Tibial nerve (tissue), 4 donors: Measurements from ENCODE around the gene MBOAT7. TPM values are rescaled to one million over a fixed set of nuclear protein-coding genes. Genes with fewer than 3 reads are reported as not detected.
"Not testable (repeated sequence)": the region's sequence is repeated elsewhere in the genome, so short reads cannot be mapped to it uniquely, and the experiment has no call there.

Experiments
- DNase-seq, 2 donors: peaks; one replicate each; pipeline ENCODE4 v3.0.0-alpha.2; 2019; ENCODE audit warnings: low spot score in 2 of 2
- H3K27ac ChIP-seq, 4 donors: fragments of 200-600 bp; sonication (generic) in 3 of 4; one replicate each; pipeline ENCODE4 v1.5.1; 2017 to 2019; ENCODE audit warnings: mild to moderate bottlenecking in 1 of 4
- H3K27me3 ChIP-seq, 2 donors: fragments of 200-600 bp; sonication (generic) in 1 of 2; one replicate each; pipeline versions ENCODE4 v1.5.1 to v1.6.0; 2017 to 2019
- H3K36me3 ChIP-seq, 3 donors: fragments of 200-600 bp; sonication (generic); one replicate each; pipeline ENCODE4 v1.5.1; 2018 to 2019
- H3K4me1 ChIP-seq, 4 donors: fragments of 200-600 bp; sonication (generic) in 3 of 4; one replicate each; pipeline ENCODE4 v1.5.1; 2017 to 2019
- H3K4me3 ChIP-seq, 4 donors: fragments of 200-600 bp; sonication (generic) in 3 of 4; one replicate each; pipeline ENCODE4 v1.5.1; 2017 to 2019; ENCODE audit warnings: mild to moderate bottlenecking in 1 of 4, moderate library complexity in 1 of 4
- H3K9me3 ChIP-seq, 4 donors: fragments of 200-600 bp; sonication (generic) in 3 of 4; one replicate each; pipeline ENCODE4 v1.5.1; 2017 to 2019
- EP300 ChIP-seq, 2 donors: sonication (generic); formaldehyde crosslinking; IDR thresholded peaks; one replicate each; pipeline ENCODE4 v1.6.1; 2017; ENCODE audit warnings: antibody characterized with exemption in 2 of 2, mild to moderate bottlenecking in 1 of 2
- POLR2A ChIP-seq, 2 donors: fragments of 450-650 bp; IDR thresholded peaks; one replicate each; pipeline ENCODE4 v1.6.1; 2017; ENCODE audit warnings: antibody characterized with exemption in 2 of 2, mild to moderate bottlenecking in 2 of 2, moderate library complexity in 2 of 2
- WGBS, 2 donors: methylation state at CpG; one replicate each; pipeline ENCODE4 v1.1.5; 2018; 5-methylcytosine and 5-hydroxymethylcytosine counted together
- total RNA-seq, 4 donors: library from RNA; depleted of rRNA; stranded (reverse); fragments of >200 nt; gene quantifications; one replicate each; pipeline ENCODE4 v1.1.0, GENCODE V29; 2016
- TF ChIP-seq, protein P1 (sequence below), 5 experiments: fragments of 200-600 bp in 3 of 5; fragments of 450-650 bp in 2 of 5; sonication (generic) in 3 of 5; IDR thresholded peaks; one replicate each; pipeline ENCODE4 v1.5.1; 2016 to 2019; ENCODE audit warnings: antibody characterized with exemption in 5 of 5, mild to moderate bottlenecking in 3 of 5, moderate library complexity in 2 of 5

Gene MBOAT7
- total RNA-seq, 4 donors from 2014 or later = 45.0 to 94.5 (median 50.2) TPM

DNA sequence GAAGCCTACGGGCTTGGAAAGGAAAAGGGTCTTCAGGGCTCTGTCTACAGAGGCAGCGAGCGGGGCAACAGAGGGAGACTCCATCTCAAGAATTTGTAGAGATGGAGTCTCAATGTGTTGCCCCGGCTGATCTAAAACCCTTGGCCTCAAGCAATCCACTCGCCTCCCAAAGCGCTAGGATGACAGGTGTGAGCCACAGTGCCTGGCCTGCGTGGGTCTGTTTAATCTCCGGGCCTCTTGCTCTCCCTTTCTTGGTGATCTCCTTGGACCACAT, 19.3 kb upstream of the MBOAT7 start:
- Histone ChIP-seq H3K36me3 (peaks cover 0 to 54% (median 31%) of the 10 kb centered on the region in 3 donors), H3K4me1 (peaks cover 0 to 68% (median 39%) of the 10 kb centered on the region in 4 donors), H3K27ac (peak overlapping the region in 3 of 4 donors; percentile 66 to 95 (median 89)), H3K27me3 (no peaks in the 10 kb centered on the region), H3K4me3 (no peak overlapping the region), H3K9me3 (no peaks in the 10 kb centered on the region)
- DNase-seq = no peak
- WGBS, 2 donors = 74 to 79% methylated on average over 8 of the region's 8 CpGs
- TF ChIP-seq EP300 (IDR thresholded peaks at IDR 0.05) = no peak
- TF ChIP-seq, protein P1, sequence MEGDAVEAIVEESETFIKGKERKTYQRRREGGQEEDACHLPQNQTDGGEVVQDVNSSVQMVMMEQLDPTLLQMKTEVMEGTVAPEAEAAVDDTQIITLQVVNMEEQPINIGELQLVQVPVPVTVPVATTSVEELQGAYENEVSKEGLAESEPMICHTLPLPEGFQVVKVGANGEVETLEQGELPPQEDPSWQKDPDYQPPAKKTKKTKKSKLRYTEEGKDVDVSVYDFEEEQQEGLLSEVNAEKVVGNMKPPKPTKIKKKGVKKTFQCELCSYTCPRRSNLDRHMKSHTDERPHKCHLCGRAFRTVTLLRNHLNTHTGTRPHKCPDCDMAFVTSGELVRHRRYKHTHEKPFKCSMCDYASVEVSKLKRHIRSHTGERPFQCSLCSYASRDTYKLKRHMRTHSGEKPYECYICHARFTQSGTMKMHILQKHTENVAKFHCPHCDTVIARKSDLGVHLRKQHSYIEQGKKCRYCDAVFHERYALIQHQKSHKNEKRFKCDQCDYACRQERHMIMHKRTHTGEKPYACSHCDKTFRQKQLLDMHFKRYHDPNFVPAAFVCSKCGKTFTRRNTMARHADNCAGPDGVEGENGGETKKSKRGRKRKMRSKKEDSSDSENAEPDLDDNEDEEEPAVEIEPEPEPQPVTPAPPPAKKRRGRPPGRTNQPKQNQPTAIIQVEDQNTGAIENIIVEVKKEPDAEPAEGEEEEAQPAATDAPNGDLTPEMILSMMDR (IDR thresholded peaks at IDR 0.05) = no peak
- TF ChIP-seq POLR2A (IDR thresholded peaks at IDR 0.05) = no peak

DNA sequence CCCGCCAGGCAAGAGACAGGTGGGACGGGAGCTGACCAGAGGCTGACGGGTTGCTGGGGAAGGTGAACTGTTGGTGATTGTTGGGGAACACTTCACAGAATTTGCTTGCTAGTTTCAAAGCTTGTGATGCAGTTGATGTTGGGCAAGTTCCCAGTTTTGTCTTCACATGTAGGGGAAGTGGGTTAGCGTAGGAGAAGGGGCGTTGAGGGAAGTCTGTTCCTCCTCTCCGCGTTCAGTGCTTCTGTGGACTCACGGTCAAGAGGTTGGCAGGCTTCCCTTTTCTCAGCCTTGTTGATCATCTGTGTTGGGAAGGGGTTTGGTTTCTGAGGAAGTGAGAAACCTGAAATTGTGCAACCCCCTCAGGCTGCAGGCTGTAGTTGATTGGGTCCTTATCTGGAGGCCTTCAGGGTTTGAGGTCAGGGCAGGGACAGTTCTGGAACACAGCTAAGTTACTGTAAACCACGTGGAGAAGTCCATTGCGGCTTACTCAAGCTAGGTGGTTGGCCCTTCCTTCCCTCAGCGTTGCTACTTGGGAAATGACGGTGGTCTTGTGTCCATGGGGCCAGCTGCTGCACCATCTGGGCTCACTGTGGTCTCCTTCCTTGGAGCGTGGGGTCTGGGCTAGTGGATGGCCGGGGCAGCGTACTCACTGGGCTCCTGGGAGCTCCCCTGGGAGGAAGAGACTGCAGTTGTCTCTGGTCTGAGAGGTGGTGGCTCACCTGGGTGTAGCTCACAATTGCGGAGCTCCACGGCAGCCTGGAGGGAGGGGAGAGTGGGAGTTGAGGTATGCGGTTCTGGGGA, 18.8 kb upstream of the MBOAT7 start:
- Histone ChIP-seq H3K36me3 (peaks cover 0 to 59% (median 34%) of the 10 kb centered on the region in 3 donors), H3K4me1 (peaks cover 0 to 74% (median 42%) of the 10 kb centered on the region in 4 donors), H3K9me3 (no peaks in the 10 kb centered on the region), H3K27ac (peak overlapping the region in 3 of 4 donors; percentile 53 to 95 (median 89)), H3K27me3 (no peaks in the 10 kb centered on the region), H3K4me3 (no peak overlapping the region)
- 58 to 71% methylated on average over 16 to 17 of the region's 18 CpGs for WGBS, 2 donors
- peak in 1 of 2 donors; percentile 75 for DNase-seq
- TF ChIP-seq, protein P1 (IDR thresholded peaks at IDR 0.05) = peak in 1 of 5 experiments; percentile 10
- TF ChIP-seq POLR2A (IDR thresholded peaks at IDR 0.05) = no peak
- TF ChIP-seq EP300 (IDR thresholded peaks at IDR 0.05) = peak; percentile 73 to 82

DNA sequence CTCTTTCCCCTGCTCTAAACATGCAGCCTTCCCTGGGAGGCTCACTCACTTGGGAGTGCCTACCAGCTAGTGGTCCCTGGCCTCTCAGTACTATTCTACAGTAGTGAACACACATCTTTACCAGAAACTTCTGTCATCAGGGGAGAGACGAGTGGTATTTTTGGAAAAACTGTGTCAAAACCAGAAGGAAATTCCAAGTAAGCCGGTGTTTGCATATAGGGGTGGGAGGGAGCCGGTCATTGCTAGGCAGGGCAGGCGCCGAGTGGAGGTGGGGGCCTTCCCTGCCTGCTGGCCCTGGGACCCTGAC, 18.2 kb upstream of the MBOAT7 start:
- no peak overlapping the region for H3K4me3 ChIP-seq
- peaks cover 0 to 79% (median 48%) of the 10 kb centered on the region in 4 donors for H3K4me1 ChIP-seq
- H3K27ac ChIP-seq = peak overlapping the region in 3 of 4 donors; percentile 53 to 89 (median 77)
- H3K27me3 ChIP-seq = no peaks in the 10 kb centered on the region
- no peak for TF ChIP-seq EP300 (IDR thresholded peaks at IDR 0.05)
- no peak for TF ChIP-seq POLR2A (IDR thresholded peaks at IDR 0.05)
- TF ChIP-seq, protein P1 (IDR thresholded peaks at IDR 0.05) = no peak
- no peak for DNase-seq
- peaks cover 2 to 65% (median 40%) of the 10 kb centered on the region in 3 donors for H3K36me3 ChIP-seq
- WGBS, 2 donors = 48 to 59% methylated on average over 5 of the region's 5 CpGs
- no peaks in the 10 kb centered on the region for H3K9me3 ChIP-seq

DNA sequence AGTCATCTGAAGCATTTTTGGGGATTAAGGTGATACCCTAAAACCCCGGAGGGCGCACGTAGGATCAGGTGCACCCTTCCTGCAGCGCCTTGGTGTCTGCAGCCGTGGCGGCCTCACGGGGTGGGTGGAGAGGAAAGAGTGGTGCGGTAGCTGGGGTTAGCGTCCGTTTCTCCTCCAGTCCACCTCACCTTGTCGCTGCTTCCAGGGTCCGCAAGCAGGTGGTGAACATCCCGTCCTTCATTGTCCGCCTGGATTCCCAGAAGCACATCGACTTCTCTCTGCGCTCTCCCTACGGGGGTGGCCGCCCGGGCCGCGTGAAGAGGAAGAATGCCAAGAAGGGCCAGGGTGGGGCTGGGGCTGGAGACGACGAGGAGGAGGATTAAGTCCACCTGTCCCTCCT, 17.8 kb upstream of the MBOAT7 start:
- Histone ChIP-seq H3K36me3 (peaks cover 2 to 69% (median 44%) of the 10 kb centered on the region in 3 donors), H3K27ac (peak overlapping the region in 2 of 4 donors; percentile 77 to 89), H3K4me1 (peaks cover 0 to 83% (median 52%) of the 10 kb centered on the region in 4 donors)
- H3K27me3 ChIP-seq, DNase-seq, H3K4me3 ChIP-seq, H3K9me3 ChIP-seq: not testable (repeated sequence)
- WGBS, 2 donors = 62 to 76% methylated on average over 21 to 23 of the region's 23 CpGs

DNA sequence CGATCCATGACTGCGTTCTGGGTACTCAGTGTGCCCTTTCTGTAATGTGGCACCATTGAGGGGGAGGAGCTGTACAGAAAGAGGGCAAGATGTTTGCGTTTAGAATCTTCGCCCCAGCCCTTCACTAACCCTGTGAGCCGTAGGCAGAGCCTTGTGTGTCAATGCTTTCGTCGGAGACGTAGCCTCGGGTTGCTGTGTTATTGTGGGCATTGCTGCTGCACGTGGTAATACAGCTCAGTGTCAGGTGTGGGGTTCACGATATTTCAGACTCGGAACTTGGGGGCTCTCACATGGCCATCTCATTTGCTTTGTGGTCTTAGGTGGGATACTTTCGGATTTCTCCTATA, 17.4 kb upstream of the MBOAT7 start:
- no peaks in the 10 kb centered on the region for H3K9me3 ChIP-seq
- peaks cover 0 to 87% (median 56%) of the 10 kb centered on the region in 4 donors for H3K4me1 ChIP-seq
- WGBS, 2 donors = 80 to 84% methylated on average over 13 of the region's 13 CpGs
- H3K27me3 ChIP-seq = no peaks in the 10 kb centered on the region
- DNase-seq = no peak
- peak overlapping the region in 2 of 4 donors; percentile 77 to 89 for H3K27ac ChIP-seq
- no peak overlapping the region for H3K4me3 ChIP-seq
- TF ChIP-seq, protein P1 (IDR thresholded peaks at IDR 0.05) = no peak
- TF ChIP-seq POLR2A (IDR thresholded peaks at IDR 0.05) = no peak
- peaks cover 2 to 73% (median 48%) of the 10 kb centered on the region in 3 donors for H3K36me3 ChIP-seq
